GM10847 (cell line): ENCODE data around the gene SUMF2.

Experiments used
- POLR2A ChIP-seq: IDR thresholded peaks from 2 replicates; pipeline ENCODE4 v1.6.1; 2011; ENCODE audit not compliant: insufficient read length; ENCODE audit errors: extremely low read depth

Gene SUMF2

GRCh38 chr7:56062382-56062781, 1.7 kb upstream of the SUMF2 start:
- TF ChIP-seq POLR2A, result no peak

GRCh38 chr7:56063500-56063881, 595 bp upstream of the SUMF2 start:
- no peak for TF ChIP-seq POLR2A

GRCh38 chr7:56074371-56074791, 10.3 kb downstream of the SUMF2 start:
- TF ChIP-seq POLR2A, result no peak

- no peak for TF ChIP-seq POLR2A
Observed at GRCh38 chr7:56077681-56078080, 13.6 kb downstream of the SUMF2 start.

GRCh38 chr7:56078196-56078595, 14.1 kb downstream of the SUMF2 start:
- no peak for TF ChIP-seq POLR2A

GRCh38 chr7:56079450-56080185, 15.5 kb downstream of the SUMF2 start:
- TF ChIP-seq POLR2A, result no peak

- TF ChIP-seq POLR2A, result no peak
Observed at GRCh38 chr7:56081626-56082340, 17.7 kb downstream of the SUMF2 start.

- no peak for TF ChIP-seq POLR2A
Observed at GRCh38 chr7:56083150-56083785, 19.2 kb downstream of the SUMF2 start.

- TF ChIP-seq POLR2A, result no peak
Observed at GRCh38 chr7:56086761-56087160, 22.7 kb downstream of the SUMF2 start.

GRCh38 chr7:56087445-56087844, 23.4 kb downstream of the SUMF2 start:
- no peak for TF ChIP-seq POLR2A

- no peak for TF ChIP-seq POLR2A
Observed at GRCh38 chr7:56091591-56091990, 27.5 kb downstream of the SUMF2 start.

- TF ChIP-seq POLR2A, result no peak
Observed at GRCh38 chr7:56092789-56093531, 28.9 kb downstream of the SUMF2 start, which contains the start of gene PHKG1. TSS of gene PHKG1 (minus strand) at chr7:56092952. CDS start at chr7:56088941, 4,011 bp downstream.

- TF ChIP-seq POLR2A, result no peak
Observed at GRCh38 chr7:56097700-56098099, 33.6 kb downstream of the SUMF2 start.

GRCh38 chr7:56099653-56100052, 35.6 kb downstream of the SUMF2 start:
- TF ChIP-seq POLR2A, result no peak

GRCh38 chr7:56105508-56105907, 41.4 kb downstream of the SUMF2 start:
- TF ChIP-seq POLR2A, result no peak
